ENCODE measurements around the gene RNF208. TPM values are rescaled to one million over a fixed set of nuclear protein-coding genes. Genes with fewer than 3 reads are reported as not detected.

RNF208 gene
- total and polyA plus RNA-seq, 9 of the 15 experiments (the other 6 are each of a cell fraction or from before 2014, with no cell fraction given), result 0.15 to 6.9 (median 0.50) TPM; not detected in 2

DNA sequence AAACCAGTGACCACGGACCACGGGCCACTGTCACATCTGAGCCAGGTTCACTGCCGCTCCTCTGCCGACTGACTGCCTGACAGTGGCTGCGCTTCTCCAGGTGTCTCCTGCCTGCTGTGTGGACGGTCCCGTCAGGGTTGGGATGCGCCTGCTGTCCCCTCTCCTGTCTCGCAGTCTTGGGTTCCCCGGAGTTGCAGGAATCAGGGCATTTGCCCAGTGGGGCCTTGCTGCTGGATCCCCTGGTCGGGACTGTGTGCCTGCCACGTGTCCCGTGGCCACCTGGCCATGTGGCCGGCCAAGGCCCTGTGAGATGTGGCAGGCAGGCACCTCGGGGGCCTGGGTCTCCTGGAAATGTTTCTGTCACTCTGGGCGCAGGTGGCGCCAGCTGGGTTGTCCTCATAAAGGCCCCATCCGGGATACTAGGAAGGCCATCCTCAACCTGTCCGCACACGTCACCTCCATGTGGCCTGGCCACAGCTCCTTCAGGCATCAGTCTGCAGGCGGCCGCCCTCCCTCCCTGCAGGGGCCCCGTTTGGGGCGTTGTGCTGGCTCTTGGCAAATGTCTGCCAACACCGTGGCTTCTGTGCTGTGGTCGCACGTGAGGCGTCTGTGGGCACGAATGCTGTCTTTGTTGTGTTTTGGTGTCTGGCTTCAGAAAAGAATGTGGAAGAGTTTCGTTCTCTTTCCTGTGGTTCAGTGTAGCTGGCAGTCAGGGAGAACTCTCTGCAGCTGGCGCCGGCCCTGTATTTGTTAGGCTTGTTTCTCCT, 49.1 kb upstream of the RNF208 start:
- Histone ChIP-seq H3K9me3 (replicated peaks; ENCODE audit: control insufficient read depth, insufficient read depth, low read depth, low read length) (no peaks in the 10 kb centered on the region), H3K27ac (ENCODE audit: extremely low read depth, low read depth, low read length) (no peak overlapping the region), H3K27me3 (ENCODE audit: control insufficient read depth in 2 of 2, insufficient read depth in 2 of 2, low read length in 2 of 2) (no peaks in the 10 kb centered on the region), H3K4me1 (replicated peaks in 1 of 2; ENCODE audit: control insufficient read depth in 2 of 2, insufficient read depth in 2 of 2, low read length in 2 of 2) (peaks cover 26 to 81% of the 10 kb centered on the region in 2 experiments), H4K20me1 (replicated peaks; ENCODE audit: control insufficient read depth, insufficient read depth, low read length) (no peaks in the 10 kb centered on the region), H3K36me3 (ENCODE audit: control insufficient read depth, insufficient read depth, low read length) (peaks cover 65% of the 10 kb centered on the region), H2AFZ (ENCODE audit: low read depth, low read length) (no peak overlapping the region), H3K79me2 (ENCODE audit: control insufficient read depth, insufficient read depth, low read length) (peaks cover 10% of the 10 kb centered on the region; the same call in 2 of the 3 replicates), H3K9ac (ENCODE audit: insufficient read depth in 1 of 2, low read depth in 2 of 2, low read length in 2 of 2) (peak overlapping the region in 1 of 2 experiments; percentile 61; a peak in 1 of 4 replicates), H3K4me3 (no peak overlapping the region), H3K4me2 (ENCODE audit: insufficient read depth, low read length) (no peak overlapping the region), H3K9me1 (ENCODE audit: control insufficient read depth, insufficient read depth, low read length) (no peaks in the 10 kb centered on the region)
- BruUV-seq (replicated peaks), result no TSS peak
- TF ChIP-seq POLR2G (IDR thresholded peaks at IDR 0.05; ENCODE audit: low read depth, low read length) (peak; percentile 56; the same call in 1 of the 2 replicates), IRF1 (CRISPR knock-in tag; IDR thresholded peaks at IDR 0.05; ENCODE audit: borderline replicate concordance) (no peak)
- ChIA-PET CTCF (ENCODE audit: low intra/inter-chr PET ratio) (no interaction called here), POLR2A (interaction anchor here (0.6 kb wide), 1 partner anchor 11 kb away, joined by 3 read pairs; no protein-coding TSS in a partner anchor)
- DNase-seq (ENCODE audit: extremely low read depth in 1 of 4, low spot score in 3 of 4) (no peak), FAIRE-seq (no peak), ATAC-seq (no peak)
- 92% methylated on average over 28 of the region's 32 CpGs for WGBS (ENCODE audit: insufficient coverage, low coverage, missing lambda C conversion rate)
- intact Hi-C loops (cut with micrococcal nuclease) (no loop called here), in situ Hi-C loops (cut with MboI) (no loop called here)

Data from K562 (cell line).